ENCODE measurements around the gene VAT1. TPM values are rescaled to one million over a fixed set of nuclear protein-coding genes. Genes with fewer than 3 reads are reported as not detected.

Gene VAT1
- total RNA-seq, 3 donors from 2014 or later, result 125 to 402 (median 173) TPM

- DNase-seq (ENCODE audit: low spot score in 2 of 2), result no peak
- peak overlapping the region in 2 of 3 donors; percentile 90 to 100 for H3K4me3 ChIP-seq
- no peaks in the 10 kb centered on the region for H3K27me3 ChIP-seq
- TF ChIP-seq POLR2AphosphoS5 (IDR thresholded peaks at IDR 0.05) (no peak), CTCF (IDR thresholded peaks at IDR 0.05) (no peak), POLR2A (IDR thresholded peaks at IDR 0.05) (no peak)
- peaks cover 2% of the 10 kb centered on the region for H3K36me3 ChIP-seq
- peak overlapping the region in 1 of 2 donors; percentile 65 for H3K27ac ChIP-seq
- intact Hi-C loops (cut with DNase I; ENCODE audit: low total_unique reads), result loop anchor here (10.0 kb wide), 1 partner anchor 326 kb away; no protein-coding TSS in a partner anchor
- no peaks in the 10 kb centered on the region for H3K9me3 ChIP-seq
- H3K4me1 ChIP-seq, result no peaks in the 10 kb centered on the region
Measured at GRCh38 chr17:43018932-43019331, 3.3 kb downstream of the VAT1 start.

DNA sequence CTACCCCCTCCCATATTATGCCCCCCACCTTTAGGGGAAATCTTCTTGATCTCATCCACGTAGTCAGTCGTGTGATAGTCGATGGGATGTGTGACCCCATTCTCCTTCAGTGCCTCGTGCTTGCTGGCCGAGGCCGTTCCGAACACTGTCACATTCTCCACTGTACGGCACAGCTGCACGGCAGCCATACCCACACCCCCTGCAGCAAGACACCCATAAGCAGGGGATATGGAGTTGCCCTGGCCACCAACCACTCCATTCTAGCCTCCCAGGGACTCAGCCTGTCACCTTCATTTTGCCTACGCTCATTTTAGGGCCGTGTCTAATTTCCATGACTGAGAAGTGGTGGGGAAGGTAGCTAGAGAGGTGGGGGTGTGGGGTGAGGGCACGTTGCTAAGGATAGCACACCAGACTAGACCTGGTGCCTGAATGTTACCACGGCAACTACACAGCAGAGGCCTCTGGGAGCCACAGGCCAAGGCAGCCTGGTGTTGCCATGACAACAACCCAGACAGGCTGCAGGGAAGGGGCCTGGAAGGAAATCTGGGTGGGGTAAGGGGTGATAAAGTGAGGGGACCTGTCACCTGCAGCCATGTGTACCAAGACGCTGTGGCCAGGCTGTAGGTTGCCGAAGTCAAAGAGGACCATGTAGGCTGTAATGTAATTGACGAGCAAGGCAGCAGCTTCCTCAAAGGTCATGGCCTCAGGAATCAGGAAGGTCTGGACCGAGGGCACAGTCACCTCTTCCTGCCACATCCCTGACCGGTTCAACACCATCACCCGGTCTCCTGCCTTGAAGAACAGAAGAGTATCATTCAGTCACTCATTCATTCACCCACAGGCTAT is 4.0 kb downstream of the VAT1 start:
- Histone ChIP-seq H3K36me3 (peaks cover 5% of the 10 kb centered on the region), H3K4me1 (no peaks in the 10 kb centered on the region), H3K4me3 (peak overlapping the region in 1 of 3 donors; percentile 8), H3K27ac (peak overlapping the region; percentile 45 to 65), H3K9me3 (no peaks in the 10 kb centered on the region), H3K27me3 (no peaks in the 10 kb centered on the region)
- no peak for TF ChIP-seq CTCF (IDR thresholded peaks at IDR 0.05)
- no peak for TF ChIP-seq POLR2AphosphoS5 (IDR thresholded peaks at IDR 0.05)
- TF ChIP-seq POLR2A (IDR thresholded peaks at IDR 0.05), result no peak
- intact Hi-C loops (cut with DNase I; ENCODE audit: low total_unique reads), result loop anchor here (10.0 kb wide), 1 partner anchor 327 kb away; no protein-coding TSS in a partner anchor
- no peak for DNase-seq (ENCODE audit: low spot score in 2 of 2)

GRCh38 chr17:43016216-43016615 is 6.0 kb downstream of the VAT1 start:
- H3K4me3 ChIP-seq, result no peak overlapping the region
- H3K27ac ChIP-seq, result peak overlapping the region; percentile 12 to 86
- no peaks in the 10 kb centered on the region for H3K27me3 ChIP-seq
- H3K9me3 ChIP-seq, result no peaks in the 10 kb centered on the region
- TF ChIP-seq POLR2AphosphoS5 (IDR thresholded peaks at IDR 0.05), result no peak
- no peak for TF ChIP-seq POLR2A (IDR thresholded peaks at IDR 0.05)
- TF ChIP-seq CTCF (IDR thresholded peaks at IDR 0.05), result no peak
- peaks cover 5% of the 10 kb centered on the region for H3K36me3 ChIP-seq
- H3K4me1 ChIP-seq, result no peaks in the 10 kb centered on the region
- no peak for DNase-seq (ENCODE audit: low spot score in 2 of 2)
- intact Hi-C loops (cut with DNase I; ENCODE audit: low total_unique reads), result loop anchor here (10.0 kb wide), 1 partner anchor 329 kb away; no protein-coding TSS in a partner anchor

- intact Hi-C loops (cut with DNase I; ENCODE audit: low total_unique reads), result loop anchor here (10.0 kb wide), 1 partner anchor 329 kb away; no protein-coding TSS in a partner anchor
- no peak for DNase-seq (ENCODE audit: low spot score in 2 of 2)
- Histone ChIP-seq H3K4me3 (no peak overlapping the region), H3K4me1 (no peaks in the 10 kb centered on the region), H3K27me3 (no peaks in the 10 kb centered on the region), H3K36me3 (peaks cover 5% of the 10 kb centered on the region), H3K9me3 (no peaks in the 10 kb centered on the region), H3K27ac (peak overlapping the region; percentile 12 to 86)
- TF ChIP-seq POLR2A (IDR thresholded peaks at IDR 0.05) (no peak), POLR2AphosphoS5 (IDR thresholded peaks at IDR 0.05) (peak in 2 of 3 donors; percentile 35 to 68)
Measured at GRCh38 chr17:43015579-43015978, 6.6 kb downstream of the VAT1 start.

DNA sequence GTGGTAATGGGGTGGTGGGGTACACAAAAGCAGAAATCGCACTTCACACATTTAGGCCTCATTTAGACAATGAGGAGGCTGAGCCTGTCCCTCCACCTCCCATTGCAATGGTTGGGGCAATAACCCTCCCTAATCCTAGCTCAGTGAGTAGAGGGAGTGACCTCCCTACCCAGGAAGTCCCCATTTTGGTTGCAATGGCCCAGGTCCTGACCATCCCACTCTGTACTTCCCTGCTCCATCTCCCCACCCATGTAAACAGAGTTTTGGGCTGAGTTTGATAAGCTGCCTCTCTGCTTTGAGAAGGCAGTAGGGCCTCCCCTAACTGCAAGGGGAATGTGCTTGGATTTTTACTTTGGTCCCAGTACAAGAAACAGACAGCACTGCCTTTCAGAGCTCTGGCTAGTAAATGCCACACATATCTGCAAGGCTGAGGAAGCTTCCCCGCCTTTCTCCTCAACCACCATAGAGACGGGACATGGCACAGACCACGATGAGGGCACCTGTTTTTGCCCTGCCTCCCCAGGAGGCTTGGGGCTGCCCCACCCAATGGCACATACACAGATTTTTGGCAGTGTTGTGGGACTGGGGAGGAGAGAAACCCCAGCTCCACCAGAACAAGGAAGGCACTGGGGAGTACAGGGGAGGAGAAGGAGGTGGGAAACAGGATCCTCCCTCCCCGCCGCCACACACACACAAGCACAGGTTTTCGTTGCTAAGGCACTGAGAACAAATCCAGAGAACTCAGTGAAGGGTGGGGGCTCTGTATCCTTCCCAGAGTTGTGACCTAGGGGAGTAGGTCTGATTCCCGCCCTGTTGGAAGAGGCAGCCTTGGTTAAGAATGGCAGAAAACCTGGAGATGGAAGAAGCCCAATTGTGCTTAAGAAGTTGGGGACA is 7.3 kb downstream of the VAT1 start:
- TF ChIP-seq POLR2A (IDR thresholded peaks at IDR 0.05) (no peak), CTCF (IDR thresholded peaks at IDR 0.05) (no peak), POLR2AphosphoS5 (IDR thresholded peaks at IDR 0.05) (no peak)
- Histone ChIP-seq H3K9me3 (no peaks in the 10 kb centered on the region), H3K4me3 (no peak overlapping the region), H3K27me3 (no peaks in the 10 kb centered on the region), H3K36me3 (peaks cover 5% of the 10 kb centered on the region), H3K27ac (peak overlapping the region; percentile 12 to 86), H3K4me1 (no peaks in the 10 kb centered on the region)
- no peak for DNase-seq (ENCODE audit: low spot score in 2 of 2)
- intact Hi-C loops (cut with DNase I; ENCODE audit: low total_unique reads), result loop anchor here (10.0 kb wide), 1 partner anchor 330 kb away; no protein-coding TSS in a partner anchor
